Measurements from ENCODE around the gene C6orf89.

DNA sequence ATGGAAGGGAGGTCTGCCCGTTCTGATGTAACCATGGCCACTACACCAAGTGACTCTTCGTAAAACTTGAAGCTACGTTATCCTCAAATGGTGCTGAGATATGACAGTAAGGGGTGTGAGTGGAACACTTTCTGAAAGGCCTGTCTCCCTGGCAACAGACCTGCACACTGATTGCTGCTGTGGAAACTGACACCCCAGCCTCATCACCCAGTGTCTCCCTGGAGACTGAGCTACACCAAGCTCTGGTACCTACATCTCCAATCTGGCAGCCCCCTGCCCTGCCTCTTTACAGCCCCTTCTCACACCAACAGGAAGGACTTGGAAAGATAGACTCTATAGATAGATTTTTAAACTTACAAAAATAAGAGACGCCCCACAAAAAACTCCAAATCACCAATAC, 82.0 kb downstream of the C6orf89 start:
- TF ChIP-seq, protein P1, sequence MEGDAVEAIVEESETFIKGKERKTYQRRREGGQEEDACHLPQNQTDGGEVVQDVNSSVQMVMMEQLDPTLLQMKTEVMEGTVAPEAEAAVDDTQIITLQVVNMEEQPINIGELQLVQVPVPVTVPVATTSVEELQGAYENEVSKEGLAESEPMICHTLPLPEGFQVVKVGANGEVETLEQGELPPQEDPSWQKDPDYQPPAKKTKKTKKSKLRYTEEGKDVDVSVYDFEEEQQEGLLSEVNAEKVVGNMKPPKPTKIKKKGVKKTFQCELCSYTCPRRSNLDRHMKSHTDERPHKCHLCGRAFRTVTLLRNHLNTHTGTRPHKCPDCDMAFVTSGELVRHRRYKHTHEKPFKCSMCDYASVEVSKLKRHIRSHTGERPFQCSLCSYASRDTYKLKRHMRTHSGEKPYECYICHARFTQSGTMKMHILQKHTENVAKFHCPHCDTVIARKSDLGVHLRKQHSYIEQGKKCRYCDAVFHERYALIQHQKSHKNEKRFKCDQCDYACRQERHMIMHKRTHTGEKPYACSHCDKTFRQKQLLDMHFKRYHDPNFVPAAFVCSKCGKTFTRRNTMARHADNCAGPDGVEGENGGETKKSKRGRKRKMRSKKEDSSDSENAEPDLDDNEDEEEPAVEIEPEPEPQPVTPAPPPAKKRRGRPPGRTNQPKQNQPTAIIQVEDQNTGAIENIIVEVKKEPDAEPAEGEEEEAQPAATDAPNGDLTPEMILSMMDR (IDR thresholded peaks at IDR 0.05) = no peak
- no peak for TF ChIP-seq POLR2A (IDR thresholded peaks at IDR 0.05)
